ENCODE results near the gene SH3D19.

- TF ChIP-seq POLR2A (IDR thresholded peaks at IDR 0.05; ENCODE audit: low read depth, low read length) (no peak), POLR2AphosphoS5 (IDR thresholded peaks at IDR 0.05; ENCODE audit: low read depth, low read length) (peak; percentile 38; the same call in 1 of the 2 replicates)
These were observed 211.1 kb downstream of the SH3D19 start for GRCh38 chr4:151114338-151114737.

Data from GM12891 (cell line).